ENCODE data around the gene FMC1.
A peak's percentile ranks its signal among the peaks of the same experiment; 100 is the strongest.
"Not testable (repeated sequence)": the region's sequence is repeated elsewhere in the genome, so short reads cannot be mapped to it uniquely, and the experiment has no call there.

The FMC1 gene

GRCh38 chr7:139340808-139341057 lies 404 bp upstream of the FMC1 start:
- no peak for DNase-seq

- DNase-seq = no peak
These were observed 664 bp downstream of the FMC1 start for GRCh38 chr7:139341776-139342226.

GRCh38 chr7:139345042-139345441 lies 3.9 kb downstream of the FMC1 start:
- DNase-seq = peak; percentile 29 to 78 (median 70)

- DNase-seq = no peak
These were observed 9.9 kb downstream of the FMC1 start for GRCh38 chr7:139351027-139351426.

GRCh38 chr7:139354729-139355128 lies 13.6 kb downstream of the FMC1 start:
- no peak for DNase-seq

- DNase-seq = peak; percentile 50 to 80 (median 75)
These were observed 14.2 kb downstream of the FMC1 start for GRCh38 chr7:139355320-139355719.

- DNase-seq = not testable (repeated sequence)
These were observed 16.8 kb downstream of the FMC1 start for GRCh38 chr7:139357729-139358506.

- DNase-seq = peak; percentile 35 to 44 (median 37)
These were observed 17.6 kb downstream of the FMC1 start for GRCh38 chr7:139358541-139359365.

- peak; percentile 99 to 100 (median 100) for DNase-seq
These were observed 18.5 kb downstream of the FMC1 start, which contains the start of gene LUC7L2 for GRCh38 chr7:139359366-139360209. TSS of gene LUC7L2 (plus strand) at chr7:139359894. CDS start at chr7:139360262, 368 bp downstream.

GRCh38 chr7:139360210-139360947 lies 19.2 kb downstream of the FMC1 start:
- peak; percentile 91 to 96 (median 93) for DNase-seq

- DNase-seq = no peak
These were observed 19.8 kb downstream of the FMC1 start for GRCh38 chr7:139360948-139361307.

GRCh38 chr7:139361523-139361922 lies 20.4 kb downstream of the FMC1 start:
- no peak for DNase-seq

- no peak for DNase-seq
These were observed 21.2 kb downstream of the FMC1 start for GRCh38 chr7:139362302-139362701.

- no peak for DNase-seq
These were observed 21.8 kb downstream of the FMC1 start for GRCh38 chr7:139362981-139363380.

- no peak for DNase-seq
These were observed 24.2 kb downstream of the FMC1 start for GRCh38 chr7:139365336-139365735.

GRCh38 chr7:139366400-139366799 lies 25.3 kb downstream of the FMC1 start:
- DNase-seq = no peak

- DNase-seq = no peak
These were observed 26.5 kb downstream of the FMC1 start for GRCh38 chr7:139367438-139368155.

- DNase-seq = no peak
These were observed 29.3 kb downstream of the FMC1 start for GRCh38 chr7:139370301-139370942.

- DNase-seq = no peak
These were observed 29.8 kb downstream of the FMC1 start for GRCh38 chr7:139370943-139371313.

- DNase-seq = no peak
These were observed 33.1 kb downstream of the FMC1 start for GRCh38 chr7:139374246-139374645.

GRCh38 chr7:139382439-139382838 lies 41.3 kb downstream of the FMC1 start:
- DNase-seq = peak in 1 of 3 donors; percentile 1

Data from suppressor macrophage treated with lipopolysaccharide for 1 hour (primary cell).